ENCODE results near the gene CUEDC1. TPM values are rescaled to one million over a fixed set of nuclear protein-coding genes. Genes with fewer than 3 reads are reported as not detected.

The CUEDC1 gene
- total RNA-seq, 1 experiment from 2014 or later: 27.5 TPM

- Histone ChIP-seq H3K36me3 (ENCODE audit: control insufficient read depth, insufficient read depth, low read length) (no peaks in the 10 kb centered on the region), H3K4me3 (ENCODE audit: low read depth, low read length) (no peak overlapping the region), H3K27me3 (replicated peaks; ENCODE audit: control insufficient read depth, insufficient read depth, low read length) (no peaks in the 10 kb centered on the region), H3K4me1 (peaks cover 74% of the 10 kb centered on the region), H3K9me3 (no peaks in the 10 kb centered on the region)
- no peaks in the 10 kb centered on the region for H3K27me3 Mint-ChIP-seq (ENCODE audit: insufficient read depth, unreplicated experiment)
- BruUV-seq (replicated peaks): no TSS peak
- peaks cover 52% of the 10 kb centered on the region for H3K4me1 Mint-ChIP-seq (ENCODE audit: low read depth, unreplicated experiment)
- H3K9me3 Mint-ChIP-seq (ENCODE audit: unreplicated experiment): no peaks in the 10 kb centered on the region
- ChIA-PET CTCF (interaction anchor here (0.9 to 1.7 kb wide), 11 partner anchors 8 to 85 kb away, joined by 3 to 16 read pairs (median 4); partner anchors contain the start of genes CUEDC1 and VEZF1), POLR2A (interaction anchor here (0.5 to 1.6 kb wide), 10 partner anchors 10 to 104 kb away, joined by 3 to 12 read pairs (median 4); partner anchors contain the start of genes CUEDC1 and SRSF1)
- H3K27ac Mint-ChIP-seq (ENCODE audit: unreplicated experiment): peak overlapping the region; percentile 87
- peak; percentile 89 to 92 for DNase-seq
- intact Hi-C loops (cut with micrococcal nuclease; ENCODE audit: unreplicated experiment): loop anchor here (1.0 to 2.0 kb wide), 4 partner anchors 10 to 42 kb away; no protein-coding TSS in a partner anchor
- H3K36me3 Mint-ChIP-seq (ENCODE audit: insufficient read depth, unreplicated experiment): peaks cover 16% of the 10 kb centered on the region
- H3K4me3 Mint-ChIP-seq (ENCODE audit: unreplicated experiment): peak overlapping the region; percentile 49
- no peak for TF ChIP-seq CTCF (IDR thresholded peaks at IDR 0.05; ENCODE audit: insufficient read depth in 1 of 2, low read depth in 1 of 2, low read length in 1 of 2, severe bottlenecking in 1 of 2, unreplicated experiment in 1 of 2)
Observed at GRCh38 chr17:57902800-57903759, 52.1 kb downstream of the CUEDC1 start.

DNA sequence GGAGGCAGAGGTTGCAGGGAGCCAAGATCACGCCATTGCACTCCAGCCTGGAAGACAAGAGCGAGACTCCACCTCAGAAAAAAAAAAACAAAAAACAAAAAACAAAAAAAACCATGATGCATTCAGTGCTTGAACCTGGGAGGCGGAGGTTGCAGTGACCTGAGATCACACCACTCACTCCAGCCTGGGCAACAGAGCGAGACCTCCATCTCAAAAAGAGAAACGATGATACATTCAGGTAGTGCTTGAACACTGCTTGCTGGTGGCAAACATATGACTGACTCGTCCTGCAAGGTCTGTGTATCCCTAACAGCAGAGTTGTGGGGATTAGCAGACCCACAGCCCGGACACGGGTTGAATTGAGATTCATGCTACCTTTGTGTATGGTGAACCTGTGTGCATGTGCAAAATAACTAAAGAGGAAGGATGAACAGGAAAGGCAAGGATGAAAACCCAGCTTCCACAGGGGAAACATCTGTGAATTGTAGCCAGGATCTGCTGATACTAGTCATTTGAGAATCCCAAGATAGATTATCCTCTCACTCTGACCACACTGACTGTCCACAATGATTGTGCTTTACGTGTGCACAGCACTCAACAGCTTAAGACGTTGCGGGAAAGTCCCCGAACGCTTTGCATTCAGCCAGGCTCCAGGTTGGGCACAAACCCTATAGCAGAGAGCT lies 53.0 kb downstream of the CUEDC1 start:
- no peaks in the 10 kb centered on the region for H3K36me3 ChIP-seq (ENCODE audit: control insufficient read depth, insufficient read depth, low read length)
- intact Hi-C loops (cut with micrococcal nuclease; ENCODE audit: unreplicated experiment): loop anchor here (2.0 kb wide), 1 partner anchor 41 kb away; no protein-coding TSS in a partner anchor
- POLR2A ChIA-PET: interaction anchor here (0.7 to 1.6 kb wide), 2 partner anchors 9 to 13 kb away, joined by 3 to 12 read pairs; no protein-coding TSS in a partner anchor
- TF ChIP-seq CTCF (IDR thresholded peaks at IDR 0.05; ENCODE audit: insufficient read depth in 1 of 2, low read depth in 1 of 2, low read length in 1 of 2, severe bottlenecking in 1 of 2, unreplicated experiment in 1 of 2): no peak
- H3K4me3 Mint-ChIP-seq (ENCODE audit: unreplicated experiment): no peak overlapping the region
- H3K27ac Mint-ChIP-seq (ENCODE audit: unreplicated experiment): peak overlapping the region; percentile 87
- H3K4me1 ChIP-seq: peaks cover 78% of the 10 kb centered on the region
- no peak for DNase-seq
- no peaks in the 10 kb centered on the region for H3K27me3 Mint-ChIP-seq (ENCODE audit: insufficient read depth, unreplicated experiment)
- CTCF ChIA-PET: interaction anchor here (1.7 kb wide), 1 partner anchor 52 kb away, joined by 10 read pairs; the partner anchor contains the start of gene CUEDC1
- no peaks in the 10 kb centered on the region for H3K9me3 ChIP-seq
- H3K4me1 Mint-ChIP-seq (ENCODE audit: low read depth, unreplicated experiment): peaks cover 54% of the 10 kb centered on the region
- TSS peak; percentile 37 for BruUV-seq (replicated peaks)
- H3K4me3 ChIP-seq (ENCODE audit: low read depth, low read length): no peak overlapping the region
- no peaks in the 10 kb centered on the region for H3K9me3 Mint-ChIP-seq (ENCODE audit: unreplicated experiment)
- H3K27me3 ChIP-seq (replicated peaks; ENCODE audit: control insufficient read depth, insufficient read depth, low read length): no peaks in the 10 kb centered on the region
- H3K36me3 Mint-ChIP-seq (ENCODE audit: insufficient read depth, unreplicated experiment): peaks cover 16% of the 10 kb centered on the region

Data from Caco-2 (cell line).